GM12801 (cell line): ENCODE results near the gene ABL1.

Source experiments
- TF ChIP-seq, protein P1 (sequence below): IDR thresholded peaks from one replicate; pipeline ENCODE4 v1.5.1; 2011; ENCODE audit warnings: control low read depth; ENCODE audit not compliant: insufficient read length; ENCODE audit errors: extremely low read depth

The ABL1 gene

DNA sequence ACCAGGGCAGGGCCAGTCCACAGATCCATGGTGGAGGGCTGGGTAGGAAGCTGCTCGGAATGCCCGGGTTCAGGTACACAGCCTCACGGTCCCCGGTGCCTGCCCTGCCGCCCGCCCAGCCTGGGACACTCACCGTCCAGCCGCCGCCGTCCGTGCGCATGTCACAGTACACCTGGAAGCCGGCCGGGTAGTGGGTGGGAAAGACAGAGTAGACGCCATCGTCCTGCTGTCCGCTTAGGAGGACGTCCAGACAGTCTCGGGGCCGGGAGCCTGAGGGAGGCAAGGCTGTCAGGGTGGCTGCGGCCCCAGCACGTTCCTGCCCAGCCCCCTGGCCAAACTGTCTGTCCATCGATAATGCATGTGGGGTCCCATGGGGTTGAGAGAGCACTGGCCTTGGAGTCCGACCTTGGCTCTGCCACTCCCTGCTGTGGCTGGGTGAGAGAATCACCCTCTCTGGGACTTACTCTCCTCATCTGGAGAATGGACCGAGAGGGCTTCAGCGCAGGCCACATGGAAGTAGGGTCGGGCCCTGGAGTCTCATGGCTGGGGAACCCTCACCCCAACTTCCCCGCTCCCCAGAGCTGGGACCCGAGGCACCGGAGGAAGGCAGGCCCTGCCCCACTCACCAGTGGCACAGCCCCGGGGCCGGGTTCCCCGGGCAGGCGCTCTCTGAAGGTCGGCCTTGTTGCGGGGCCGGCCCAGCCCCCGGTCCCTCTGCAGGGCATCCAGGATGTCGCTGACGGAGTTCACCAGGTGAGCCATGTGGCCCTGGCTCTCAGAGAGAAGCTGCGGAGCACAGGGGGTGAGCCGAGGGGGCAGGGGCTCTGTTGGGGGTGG lies 88.8 kb downstream of the ABL1 start:
- TF ChIP-seq, protein P1, sequence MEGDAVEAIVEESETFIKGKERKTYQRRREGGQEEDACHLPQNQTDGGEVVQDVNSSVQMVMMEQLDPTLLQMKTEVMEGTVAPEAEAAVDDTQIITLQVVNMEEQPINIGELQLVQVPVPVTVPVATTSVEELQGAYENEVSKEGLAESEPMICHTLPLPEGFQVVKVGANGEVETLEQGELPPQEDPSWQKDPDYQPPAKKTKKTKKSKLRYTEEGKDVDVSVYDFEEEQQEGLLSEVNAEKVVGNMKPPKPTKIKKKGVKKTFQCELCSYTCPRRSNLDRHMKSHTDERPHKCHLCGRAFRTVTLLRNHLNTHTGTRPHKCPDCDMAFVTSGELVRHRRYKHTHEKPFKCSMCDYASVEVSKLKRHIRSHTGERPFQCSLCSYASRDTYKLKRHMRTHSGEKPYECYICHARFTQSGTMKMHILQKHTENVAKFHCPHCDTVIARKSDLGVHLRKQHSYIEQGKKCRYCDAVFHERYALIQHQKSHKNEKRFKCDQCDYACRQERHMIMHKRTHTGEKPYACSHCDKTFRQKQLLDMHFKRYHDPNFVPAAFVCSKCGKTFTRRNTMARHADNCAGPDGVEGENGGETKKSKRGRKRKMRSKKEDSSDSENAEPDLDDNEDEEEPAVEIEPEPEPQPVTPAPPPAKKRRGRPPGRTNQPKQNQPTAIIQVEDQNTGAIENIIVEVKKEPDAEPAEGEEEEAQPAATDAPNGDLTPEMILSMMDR: no peak

DNA sequence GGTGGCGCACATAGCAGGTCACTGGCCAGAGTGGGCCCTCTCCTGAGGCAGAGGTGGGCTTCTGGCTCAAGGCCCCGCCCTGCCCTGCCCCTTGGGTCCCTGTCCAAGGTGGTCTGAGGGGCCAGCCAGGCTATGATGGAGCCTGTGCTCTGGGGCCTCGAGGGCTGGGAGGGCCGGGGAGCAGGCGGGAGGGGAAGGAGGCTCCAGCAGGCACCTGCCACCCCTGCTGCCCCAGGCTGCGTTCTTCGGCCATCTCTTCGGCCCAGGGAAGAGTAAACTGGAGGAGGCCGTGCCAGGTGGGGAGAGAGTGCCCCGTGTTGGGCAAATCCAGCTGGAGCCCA lies 89.4 kb downstream of the ABL1 start:
- TF ChIP-seq, protein P1: no peak

- TF ChIP-seq, protein P1: no peak
These were observed 90.1 kb downstream of the ABL1 start for GRCh38 chr9:130925050-130925678.

GRCh38 chr9:130927338-130927737 lies 92.3 kb downstream of the ABL1 start:
- TF ChIP-seq, protein P1: no peak

GRCh38 chr9:130927995-130928900 lies 93.2 kb downstream of the ABL1 start:
- TF ChIP-seq, protein P1: no peak

GRCh38 chr9:130929571-130930038 lies 94.6 kb downstream of the ABL1 start:
- TF ChIP-seq, protein P1: no peak
